HG03139 (cell line): ENCODE data around the gene GPR162.

Source experiments
- ATAC-seq: cut with Tn5 transposase; IDR thresholded peaks from one replicate; pipeline ENCODE4 v1.9.1; 2021; ENCODE audit not compliant: unreplicated experiment

GPR162 gene

DNA sequence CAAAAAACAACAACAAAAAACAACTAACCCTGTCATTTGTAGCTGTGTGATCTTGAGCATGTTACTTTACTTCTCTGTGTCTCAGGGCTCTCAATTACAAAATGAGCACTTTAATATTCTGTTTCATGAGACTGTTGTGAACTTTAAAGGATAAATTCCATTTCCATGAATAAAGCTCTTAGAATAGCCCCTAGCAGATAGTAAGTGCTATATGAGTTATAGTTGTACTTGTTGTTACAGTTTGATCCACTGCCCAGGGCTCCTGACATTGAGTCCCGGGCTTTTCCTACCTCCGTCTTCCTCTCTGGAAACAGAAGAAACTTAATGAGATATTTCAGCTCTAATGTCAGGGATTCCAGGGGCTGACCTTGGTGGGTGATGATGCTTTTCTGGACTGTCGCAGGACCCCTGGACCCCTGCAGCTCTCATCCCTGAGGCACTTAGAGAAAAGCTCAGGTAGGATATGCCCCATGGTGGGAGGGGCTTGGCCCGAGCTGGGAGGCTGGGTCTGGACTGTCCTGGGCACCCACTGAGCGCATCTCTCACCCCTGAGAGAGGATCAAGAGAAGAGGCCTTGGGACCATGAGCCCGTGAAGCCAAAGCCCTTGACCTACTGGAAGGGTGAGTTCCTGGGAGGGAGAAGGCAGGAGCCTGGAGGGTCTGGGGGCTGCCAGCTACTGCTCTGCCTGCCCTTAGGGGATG, 11.7 kb downstream of the GPR162 start:
- ATAC-seq = no peak

DNA sequence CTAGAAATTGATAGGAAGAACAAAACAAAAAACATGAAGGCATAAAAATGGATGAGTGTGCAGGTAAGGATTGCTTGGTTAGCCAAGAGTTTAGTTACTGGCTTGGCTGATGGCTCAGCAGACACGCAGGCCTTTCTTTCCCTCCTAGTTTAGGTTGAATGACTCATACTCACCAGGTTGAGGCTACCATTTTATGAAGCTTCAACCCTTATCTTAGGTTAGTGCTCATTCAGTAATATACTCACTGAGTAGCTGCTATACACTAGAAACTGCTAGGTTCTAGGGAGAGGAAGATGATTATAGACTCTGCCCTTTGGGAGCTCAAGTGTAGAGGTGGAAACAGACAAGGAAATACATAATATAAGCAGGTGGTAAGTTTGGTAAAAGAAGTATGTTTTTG, 12.6 kb downstream of the GPR162 start:
- ATAC-seq = no peak

DNA sequence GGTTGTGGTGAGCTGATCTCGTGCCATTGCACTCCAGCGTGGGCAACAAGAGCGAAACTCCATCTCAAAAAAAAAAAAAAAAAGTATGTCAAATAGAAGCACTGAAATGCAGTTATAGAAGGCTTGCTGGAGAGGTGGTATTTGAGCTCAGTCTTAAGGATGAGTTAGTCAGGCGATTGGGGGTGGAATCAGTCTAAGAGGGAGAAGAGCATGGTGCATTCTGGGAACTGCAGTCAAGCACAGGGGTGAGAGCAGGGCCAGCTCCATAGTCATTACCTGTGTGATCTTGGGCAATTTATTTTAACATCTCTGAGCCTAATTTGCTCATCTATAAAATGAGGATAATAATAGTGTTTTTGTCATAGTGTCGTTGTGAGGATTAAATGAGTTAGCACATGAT, 13.3 kb downstream of the GPR162 start:
- no peak for ATAC-seq

DNA sequence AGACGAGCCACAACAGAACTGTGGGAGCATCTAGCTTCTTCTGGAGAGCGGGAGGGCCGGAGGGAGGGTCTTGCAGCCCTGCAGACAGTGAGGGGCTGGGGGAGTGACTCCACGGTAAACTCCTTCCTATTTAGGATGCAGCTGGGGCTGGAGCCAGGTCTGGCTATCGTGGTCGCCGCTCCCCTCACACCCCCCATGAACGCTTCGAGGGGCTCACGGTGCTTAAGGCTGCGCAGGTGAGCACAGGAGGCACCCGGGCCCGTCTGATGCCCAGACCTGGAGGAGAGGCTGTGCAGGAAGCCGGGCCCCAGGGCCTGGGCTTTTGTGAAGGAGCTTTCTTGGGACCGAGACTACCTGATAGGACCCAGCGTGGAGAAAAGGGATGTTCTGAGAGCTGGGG, 15.2 kb downstream of the GPR162 start:
- no peak for ATAC-seq

DNA sequence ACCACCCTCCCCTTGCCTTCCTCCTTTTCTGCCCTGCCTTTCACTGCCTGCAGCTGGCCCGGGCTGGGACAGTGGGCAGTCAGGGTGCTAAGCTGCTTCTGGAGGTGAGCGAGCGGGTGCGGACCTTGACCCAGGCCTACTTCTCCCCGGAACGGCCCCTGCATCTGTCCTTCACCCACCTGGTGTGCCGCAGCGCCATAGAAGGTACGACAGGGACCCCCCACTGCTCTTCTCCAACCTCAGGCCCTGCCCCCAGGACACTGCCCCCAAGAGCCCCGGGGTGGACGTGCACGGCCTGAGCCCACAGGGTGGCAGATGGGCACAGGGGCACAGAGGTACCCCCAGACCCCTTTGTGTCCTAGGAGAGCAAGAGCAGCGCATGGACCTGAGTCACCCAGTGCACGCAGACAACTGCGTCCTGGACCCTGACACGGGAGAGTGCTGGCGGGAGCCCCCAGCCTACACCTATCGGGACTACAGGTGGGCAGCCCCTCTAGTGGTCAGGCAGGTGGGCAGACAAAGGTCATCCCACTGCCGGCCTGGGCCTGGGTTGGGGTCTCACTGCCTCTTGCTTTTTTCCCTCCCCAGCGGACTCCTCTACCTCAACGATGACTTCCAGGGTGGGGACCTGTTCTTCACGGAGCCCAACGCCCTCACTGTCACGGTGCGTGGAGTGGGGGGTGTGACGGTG, 15.9 kb downstream of the GPR162 start:
- ATAC-seq = no peak

DNA sequence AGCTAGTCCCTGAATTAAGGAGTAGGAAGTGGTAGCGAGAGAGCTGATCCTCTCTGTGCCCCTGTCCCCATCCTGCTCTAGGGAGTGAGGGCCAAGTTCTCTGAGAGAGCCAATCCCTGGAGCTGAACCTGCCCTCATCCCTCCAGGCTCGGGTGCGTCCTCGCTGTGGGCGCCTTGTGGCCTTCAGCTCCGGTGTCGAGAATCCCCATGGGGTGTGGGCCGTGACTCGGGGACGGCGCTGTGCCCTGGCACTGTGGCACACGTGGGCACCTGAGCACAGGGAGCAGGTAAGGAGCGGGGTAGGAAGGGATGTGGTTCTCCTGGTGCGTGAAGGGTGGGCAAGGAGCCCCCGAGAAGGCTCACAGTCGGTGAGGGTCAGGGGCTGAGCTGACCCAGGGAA, 17.2 kb downstream of the GPR162 start:
- no peak for ATAC-seq

DNA sequence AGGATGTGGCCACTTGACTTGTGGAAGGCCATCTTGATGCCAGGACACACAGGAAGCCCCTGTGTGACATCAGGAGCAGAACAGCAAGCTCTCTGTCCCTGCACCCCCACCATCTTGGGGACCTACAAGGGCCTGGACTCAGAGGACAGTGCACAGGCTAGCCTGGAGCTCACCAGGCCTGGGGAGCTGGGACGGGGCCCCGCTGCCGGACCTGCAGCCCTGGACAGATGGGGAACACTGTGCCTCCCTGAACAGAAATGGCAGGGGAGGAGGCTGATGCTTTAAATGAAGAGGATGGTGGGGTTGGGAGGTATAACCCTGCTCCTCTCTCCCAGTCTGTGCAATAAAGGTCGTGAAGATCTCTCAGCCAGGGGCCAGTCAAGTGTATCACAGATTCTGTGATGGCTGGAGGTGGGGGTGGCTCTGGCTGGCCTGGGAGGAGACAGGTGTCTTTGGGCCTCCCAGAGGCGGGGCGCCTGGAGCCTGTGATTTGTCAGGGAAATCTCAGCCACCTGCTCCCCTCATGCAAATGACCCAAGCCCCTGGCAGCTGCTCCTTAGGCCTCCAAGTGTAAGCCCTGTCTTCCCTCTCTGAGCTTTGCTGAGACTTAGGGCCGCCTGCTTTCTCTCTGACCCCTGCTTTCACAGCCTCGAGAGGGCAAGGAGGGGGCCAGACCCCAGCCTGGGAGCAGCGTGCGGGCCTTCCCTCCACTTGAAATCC, 18.0 kb downstream of the GPR162 start:
- ATAC-seq = peak; percentile 71

DNA sequence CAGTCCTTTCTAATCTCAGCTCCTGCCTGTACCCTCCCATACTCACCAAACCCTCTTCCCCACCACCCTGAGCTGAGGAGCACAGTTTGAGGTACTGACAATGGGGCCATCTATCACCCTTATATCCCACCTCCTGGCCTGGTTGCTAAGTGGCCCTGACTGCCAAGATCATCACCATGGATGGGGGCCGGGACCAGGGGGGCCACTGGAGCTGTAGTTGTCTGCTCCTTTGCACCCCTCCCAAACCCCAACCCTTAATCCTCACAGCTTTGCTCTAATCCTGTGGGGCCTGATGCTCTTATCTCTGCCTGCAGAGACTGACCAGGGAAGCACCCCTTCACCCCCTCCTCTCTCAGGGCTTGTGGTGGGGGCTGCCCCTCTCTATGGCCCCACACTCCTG, 18.7 kb downstream of the GPR162 start:
- no peak for ATAC-seq

DNA sequence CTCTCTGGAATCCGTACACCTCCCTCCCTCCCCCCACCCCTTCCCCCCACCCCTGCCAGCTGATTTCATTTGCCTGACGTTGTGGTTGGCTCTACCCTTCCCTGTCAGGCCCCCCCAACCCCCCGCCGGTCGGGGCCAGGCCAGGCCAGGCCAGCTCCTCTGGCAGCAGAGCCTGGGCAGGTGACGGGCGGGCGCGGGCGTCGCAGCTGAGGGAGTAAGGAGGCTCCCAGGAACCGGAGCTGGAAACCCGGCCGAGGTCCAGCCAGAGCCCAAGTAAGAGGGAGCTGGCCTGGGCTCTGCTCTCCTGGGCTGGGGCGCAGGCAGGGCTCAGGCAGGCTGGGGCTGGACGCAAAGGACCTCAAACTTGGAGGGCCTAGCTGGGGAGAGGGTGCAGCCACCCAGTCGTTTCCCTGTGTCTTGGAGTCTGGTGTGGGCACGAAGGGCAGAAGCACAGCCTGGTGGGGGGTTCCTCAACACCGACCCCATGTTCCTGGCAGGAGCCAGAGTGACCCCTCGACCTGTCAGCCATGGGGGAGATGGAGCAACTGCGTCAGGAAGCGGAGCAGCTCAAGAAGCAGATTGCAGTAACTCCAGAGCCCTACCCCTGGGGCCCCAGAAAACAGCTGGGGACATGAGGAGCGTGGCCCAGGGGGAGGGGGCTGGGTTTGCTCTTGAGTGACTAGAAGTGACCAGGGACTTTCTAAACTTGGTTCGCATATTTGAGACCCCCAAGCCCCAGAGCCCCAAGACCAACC, 19.3 kb downstream of the GPR162 start, which contains the start of gene GNB3:
GNB3 (plus strand) TSS at position 165 of the 755 bp plus-strand sequence; CDS start at position 528, 363 bp downstream.
- no peak for ATAC-seq

DNA sequence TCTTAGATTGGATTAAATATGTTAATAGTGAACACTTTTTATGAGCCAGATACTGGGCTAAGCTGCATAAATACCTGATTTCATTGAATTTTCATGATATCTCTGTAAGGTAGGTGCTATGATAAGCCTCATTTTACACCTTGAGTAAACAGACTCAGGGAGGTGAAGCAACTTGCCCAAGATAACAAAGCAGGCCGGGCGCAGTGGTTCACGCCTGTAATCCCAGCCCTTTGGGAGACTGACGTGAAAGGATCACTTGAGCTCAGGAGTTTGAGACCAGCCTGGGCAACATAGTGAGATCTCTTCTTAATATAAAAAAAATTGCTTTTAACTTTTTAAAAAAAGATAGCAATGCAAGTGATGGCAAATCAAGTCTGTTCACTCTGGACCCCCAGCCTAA, 20.5 kb downstream of the GPR162 start:
- no peak for ATAC-seq

DNA sequence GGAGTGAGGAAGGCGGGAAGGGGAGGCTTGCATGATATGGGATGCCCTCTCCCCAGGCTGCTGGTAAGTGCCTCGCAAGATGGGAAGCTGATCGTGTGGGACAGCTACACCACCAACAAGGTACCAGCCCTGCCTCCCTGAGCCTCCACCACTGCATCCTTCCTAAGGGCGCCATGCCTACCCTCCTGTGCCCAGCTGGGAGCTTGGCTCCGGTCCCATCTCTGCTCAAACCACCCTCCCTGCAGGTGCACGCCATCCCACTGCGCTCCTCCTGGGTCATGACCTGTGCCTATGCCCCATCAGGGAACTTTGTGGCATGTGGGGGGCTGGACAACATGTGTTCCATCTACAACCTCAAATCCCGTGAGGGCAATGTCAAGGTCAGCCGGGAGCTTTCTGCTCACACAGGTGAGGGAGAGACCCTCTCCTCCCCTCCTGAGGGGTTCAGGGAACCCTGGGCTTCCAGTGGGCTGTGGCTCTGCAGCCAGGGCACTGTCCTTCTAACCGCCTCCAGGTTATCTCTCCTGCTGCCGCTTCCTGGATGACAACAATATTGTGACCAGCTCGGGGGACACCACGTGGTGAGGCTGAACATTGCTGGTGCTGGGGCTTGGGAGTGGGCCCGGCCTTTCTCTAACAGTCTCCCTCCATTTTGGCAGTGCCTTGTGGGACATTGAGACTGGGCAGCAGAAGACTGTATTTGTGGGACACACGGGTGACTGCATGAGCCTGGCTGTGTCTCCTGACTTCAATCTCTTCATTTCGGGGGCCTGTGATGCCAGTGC, 21.7 kb downstream of the GPR162 start:
- no peak for ATAC-seq

DNA sequence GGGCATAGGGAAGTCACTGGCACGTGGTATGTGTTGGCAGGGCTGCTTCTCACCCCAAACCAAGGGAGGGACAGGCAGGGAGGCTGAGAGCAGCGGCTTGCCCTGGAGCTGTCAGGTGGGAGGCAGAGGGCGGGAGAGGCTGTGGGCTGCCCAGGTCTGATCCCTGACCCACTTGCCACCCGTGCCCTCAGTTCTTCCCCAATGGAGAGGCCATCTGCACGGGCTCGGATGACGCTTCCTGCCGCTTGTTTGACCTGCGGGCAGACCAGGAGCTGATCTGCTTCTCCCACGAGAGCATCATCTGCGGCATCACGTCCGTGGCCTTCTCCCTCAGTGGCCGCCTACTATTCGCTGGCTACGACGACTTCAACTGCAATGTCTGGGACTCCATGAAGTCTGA, 23.8 kb downstream of the GPR162 start:
- ATAC-seq = no peak

DNA sequence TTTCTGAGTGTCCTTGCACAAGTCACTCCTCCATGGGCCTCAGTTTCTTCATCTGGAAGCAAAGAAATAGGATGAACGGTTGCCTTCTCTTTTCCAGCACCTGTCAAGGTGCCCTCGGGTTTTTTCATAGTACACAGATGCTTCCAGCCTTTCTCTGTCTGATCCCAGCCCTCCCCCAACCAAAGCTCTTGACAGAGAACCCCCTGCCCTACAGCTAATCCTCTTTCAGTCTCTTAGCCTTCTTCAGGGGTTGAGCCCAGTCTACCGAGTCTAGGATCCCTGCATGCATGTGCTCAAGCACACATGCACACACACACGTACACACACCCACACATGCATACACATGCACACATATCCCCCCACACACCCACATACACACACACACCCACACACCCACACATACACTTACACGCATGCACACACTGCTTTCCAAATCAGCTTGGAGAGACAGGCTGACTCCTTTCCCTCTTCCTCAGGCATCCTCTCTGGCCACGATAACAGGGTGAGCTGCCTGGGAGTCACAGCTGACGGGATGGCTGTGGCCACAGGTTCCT, 24.8 kb downstream of the GPR162 start:
- ATAC-seq = no peak

DNA sequence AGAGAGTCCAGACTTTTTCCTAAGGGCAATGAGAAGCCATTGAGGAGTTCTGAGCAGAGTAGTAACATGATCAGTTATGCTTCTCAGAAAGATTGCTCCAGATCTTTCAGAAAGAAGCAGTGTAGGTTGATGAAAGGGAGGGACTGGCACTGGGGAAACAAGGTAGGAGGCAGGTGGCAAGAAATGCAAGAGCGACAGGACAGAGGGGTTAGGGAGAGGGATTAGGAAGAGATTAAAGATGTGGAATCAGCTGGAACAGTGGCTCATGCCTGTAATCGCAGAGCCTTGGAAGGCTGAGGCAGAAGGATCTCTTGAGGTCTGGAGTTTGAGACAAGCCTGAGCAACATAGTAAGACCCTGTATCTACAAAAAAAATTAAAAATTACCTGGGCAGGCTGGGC, 26.1 kb downstream of the GPR162 start:
- no peak for ATAC-seq

DNA sequence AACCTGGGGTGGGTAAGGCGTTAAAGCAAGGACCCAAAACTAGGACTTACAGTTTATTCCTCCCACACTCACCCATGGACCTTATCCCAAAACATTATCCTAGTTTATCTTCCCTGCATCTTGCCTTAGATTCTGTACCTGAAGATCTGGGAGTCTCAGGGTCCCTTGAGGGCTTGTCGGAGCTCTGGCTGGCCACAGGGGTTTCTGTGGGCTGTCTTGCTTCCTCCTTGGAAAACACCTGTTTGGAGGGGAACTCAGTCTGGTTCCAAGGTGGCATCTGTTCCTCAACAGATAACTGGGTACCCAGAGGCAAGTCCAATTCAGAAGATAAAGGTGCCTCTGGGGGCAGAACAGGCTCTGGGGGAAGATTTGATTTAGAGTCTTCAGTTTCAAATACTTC, 27.8 kb downstream of the GPR162 start:
- ATAC-seq = no peak

DNA sequence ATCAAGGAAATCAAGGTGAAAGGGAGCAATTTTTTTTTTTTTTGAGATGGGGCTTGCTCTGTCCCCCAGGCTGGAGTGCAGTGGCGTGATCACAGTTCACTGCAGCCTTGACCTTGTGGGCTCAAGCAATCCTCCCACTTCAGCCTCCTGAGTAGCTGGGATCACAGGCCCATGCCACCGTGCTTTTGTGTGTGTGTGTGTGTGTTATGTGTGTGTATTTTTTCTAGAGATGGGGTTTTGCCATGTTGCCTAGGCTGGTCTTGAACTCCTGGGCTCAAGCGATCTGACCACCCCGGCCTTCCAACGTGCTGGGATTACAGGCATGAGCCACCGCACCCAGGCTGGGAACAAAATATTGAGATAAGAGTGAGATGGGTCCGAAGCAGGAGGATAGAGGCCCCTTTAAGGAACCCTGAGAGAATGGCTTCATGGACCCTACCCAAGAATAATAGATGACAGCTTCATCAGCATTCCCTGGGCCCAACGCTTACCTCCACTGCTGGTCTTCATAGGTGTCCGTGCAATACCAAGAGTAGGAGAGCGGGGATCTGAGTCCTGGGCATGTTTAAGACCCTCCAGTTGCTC, 28.4 kb downstream of the GPR162 start:
- ATAC-seq = no peak

DNA sequence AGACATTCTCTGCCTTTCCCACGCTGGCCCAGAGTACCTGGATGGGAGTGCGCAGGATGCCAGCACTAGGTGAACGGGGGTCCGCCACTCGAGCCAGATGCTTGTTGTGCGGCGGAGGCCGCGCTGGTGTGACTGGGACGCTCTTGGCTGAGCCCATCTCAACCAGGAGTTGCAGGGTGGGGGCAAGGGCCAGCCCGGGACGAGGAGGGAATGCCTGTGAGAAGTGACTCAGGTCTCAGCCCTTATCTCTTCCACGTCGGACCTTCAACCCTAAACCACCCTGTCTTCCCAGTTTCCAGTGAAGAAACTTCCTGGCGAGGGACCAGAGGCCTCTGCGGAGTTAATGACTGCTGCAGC, 29.2 kb downstream of the GPR162 start:
- no peak for ATAC-seq

DNA sequence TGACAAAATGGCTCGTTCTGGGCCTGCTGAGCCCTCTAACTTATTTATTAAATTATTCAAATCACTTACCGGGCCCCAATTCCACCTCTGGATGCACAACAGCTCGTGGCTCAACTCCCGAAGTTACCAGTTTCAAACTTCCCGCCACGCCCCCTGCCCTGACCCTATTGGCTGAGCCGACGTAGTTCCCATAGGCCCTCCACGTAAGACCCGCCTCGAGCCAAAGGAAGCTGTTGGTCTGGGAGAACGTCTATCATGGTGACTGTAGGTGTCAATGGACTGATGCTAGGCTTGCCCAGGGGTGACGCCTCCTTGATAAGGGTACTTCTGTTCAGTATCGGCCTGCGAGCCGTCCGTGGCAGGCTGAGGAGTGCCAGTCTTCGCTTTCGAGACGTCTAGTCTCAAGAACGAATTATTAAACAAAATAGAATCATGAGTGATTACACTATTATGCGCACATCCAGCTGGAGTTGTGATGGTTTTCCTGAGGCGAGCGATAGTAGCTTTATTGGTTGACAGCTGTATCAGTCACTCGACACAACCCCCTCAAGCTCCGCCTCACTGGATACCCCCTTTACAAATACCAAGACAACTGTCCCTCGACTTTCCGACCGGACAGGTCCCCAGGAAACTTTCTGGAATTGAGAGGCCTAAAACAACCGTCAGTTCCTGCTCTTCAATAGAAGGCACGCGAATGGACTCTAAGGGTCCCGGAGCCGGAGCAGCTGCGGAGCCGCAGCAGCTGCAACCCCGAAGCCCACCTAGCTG, 29.7 kb downstream of the GPR162 start, which contains the start of gene CDCA3:
CDCA3 (minus strand) TSS at position 134 of the 768 bp plus-strand sequence. CDS start 334 bp downstream, outside the sequence.
- ATAC-seq = peak; percentile 41
